ENCODE measurements around the gene C20orf204.
"Not testable (repeated sequence)": the region's sequence is repeated elsewhere in the genome, so short reads cannot be mapped to it uniquely, and the experiment has no call there.

The C20orf204 gene

GRCh38 chr20:64084685-64085152 lies 48.7 kb downstream of the C20orf204 start:
- no peak for DNase-seq

- DNase-seq, result no peak
These were observed 50.8 kb downstream of the C20orf204 start for GRCh38 chr20:64086801-64087200.

GRCh38 chr20:64087226-64087825 lies 51.3 kb downstream of the C20orf204 start:
- not testable (repeated sequence) for DNase-seq

DNA sequence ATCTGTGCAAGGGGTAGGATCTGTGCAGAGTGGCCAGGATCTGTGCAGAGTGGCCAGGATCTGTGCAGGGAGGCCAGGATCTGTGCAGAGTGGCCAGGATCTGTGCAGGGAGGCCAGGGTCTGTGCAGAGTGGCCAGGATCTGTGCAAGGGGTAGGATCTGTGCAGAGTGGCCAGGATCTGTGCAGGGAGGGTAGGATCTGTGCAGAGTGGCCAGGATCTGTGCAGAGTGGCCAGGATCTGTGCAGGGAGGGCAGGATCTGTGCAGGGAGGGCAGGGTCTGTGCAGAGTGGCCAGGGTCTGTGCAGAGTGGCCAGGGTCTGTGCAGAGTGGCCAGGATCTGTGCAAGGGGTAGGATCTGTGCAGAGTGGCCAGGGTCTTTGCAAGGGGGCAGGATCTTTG lies 52.6 kb downstream of the C20orf204 start:
- DNase-seq, result not testable (repeated sequence)

Data from SIG-M5 (cell line).